GM19043 (cell line): ENCODE results near the gene RASGEF1C.
"Not testable (repeated sequence)": the region's sequence is repeated elsewhere in the genome, so short reads cannot be mapped to it uniquely, and the experiment has no call there.

Source experiments
- ATAC-seq: cut with Tn5 transposase; IDR thresholded peaks from one replicate; pipeline ENCODE4 v1.9.1; 2021; ENCODE audit warnings: low read depth; ENCODE audit not compliant: unreplicated experiment

RASGEF1C gene

DNA sequence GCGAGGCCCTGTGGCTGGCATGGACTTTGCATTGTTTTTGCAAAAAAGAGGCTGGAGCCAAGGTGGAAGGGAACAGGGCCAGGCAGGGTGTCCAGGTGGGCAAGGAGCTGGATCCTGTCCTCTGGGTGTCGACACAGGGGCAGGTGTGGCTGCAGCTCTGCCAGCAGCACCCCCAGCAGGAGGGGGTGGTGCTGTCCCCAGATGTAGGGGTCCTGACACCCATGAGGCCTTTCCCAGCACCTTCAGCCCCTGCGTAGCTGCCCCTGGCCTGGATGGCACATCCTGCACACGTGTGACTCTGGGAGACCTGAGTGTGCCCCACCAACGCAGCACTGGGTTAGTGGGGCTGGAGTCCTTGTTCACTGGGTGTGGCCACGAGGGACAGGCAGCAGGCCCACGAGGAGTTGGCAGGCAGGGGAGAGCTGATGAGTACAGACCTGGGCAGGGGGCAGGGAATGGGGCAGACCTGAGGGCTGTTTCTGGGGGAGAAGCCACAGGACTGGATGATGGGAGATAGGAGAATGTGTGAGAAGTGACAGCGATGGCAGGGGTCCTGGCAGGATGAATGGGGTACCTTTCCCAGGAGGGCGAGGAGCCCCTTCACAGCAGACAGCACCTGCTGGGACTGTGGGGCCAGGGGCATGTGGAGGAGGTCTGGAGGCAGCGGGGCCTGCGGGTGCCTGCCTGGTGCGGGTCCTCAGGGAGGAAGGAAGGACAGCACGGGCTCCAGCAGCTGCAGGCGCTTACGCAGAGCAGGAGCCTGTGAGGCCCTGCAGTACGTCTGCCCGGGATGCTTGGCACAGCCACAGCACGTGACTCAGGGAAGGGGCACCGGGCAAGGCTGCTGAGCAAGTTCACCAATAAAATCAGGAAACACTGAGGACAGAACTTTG is 3.6 kb upstream of the RASGEF1C start:
- no peak for ATAC-seq

DNA sequence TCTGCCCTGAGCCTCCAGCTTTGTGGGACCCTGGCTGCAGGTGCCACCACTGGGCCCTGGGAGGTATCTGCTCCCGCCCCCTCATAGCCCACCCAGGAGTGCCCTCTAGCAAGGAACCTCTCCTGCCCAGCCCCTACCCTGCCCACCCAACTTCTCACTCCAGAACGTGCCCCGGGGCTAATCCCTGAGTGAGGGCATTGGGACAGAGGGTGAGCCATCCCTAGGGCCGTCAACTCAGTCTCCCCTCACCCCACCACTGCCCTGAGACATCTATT is 2.7 kb upstream of the RASGEF1C start:
- ATAC-seq, result no peak

DNA sequence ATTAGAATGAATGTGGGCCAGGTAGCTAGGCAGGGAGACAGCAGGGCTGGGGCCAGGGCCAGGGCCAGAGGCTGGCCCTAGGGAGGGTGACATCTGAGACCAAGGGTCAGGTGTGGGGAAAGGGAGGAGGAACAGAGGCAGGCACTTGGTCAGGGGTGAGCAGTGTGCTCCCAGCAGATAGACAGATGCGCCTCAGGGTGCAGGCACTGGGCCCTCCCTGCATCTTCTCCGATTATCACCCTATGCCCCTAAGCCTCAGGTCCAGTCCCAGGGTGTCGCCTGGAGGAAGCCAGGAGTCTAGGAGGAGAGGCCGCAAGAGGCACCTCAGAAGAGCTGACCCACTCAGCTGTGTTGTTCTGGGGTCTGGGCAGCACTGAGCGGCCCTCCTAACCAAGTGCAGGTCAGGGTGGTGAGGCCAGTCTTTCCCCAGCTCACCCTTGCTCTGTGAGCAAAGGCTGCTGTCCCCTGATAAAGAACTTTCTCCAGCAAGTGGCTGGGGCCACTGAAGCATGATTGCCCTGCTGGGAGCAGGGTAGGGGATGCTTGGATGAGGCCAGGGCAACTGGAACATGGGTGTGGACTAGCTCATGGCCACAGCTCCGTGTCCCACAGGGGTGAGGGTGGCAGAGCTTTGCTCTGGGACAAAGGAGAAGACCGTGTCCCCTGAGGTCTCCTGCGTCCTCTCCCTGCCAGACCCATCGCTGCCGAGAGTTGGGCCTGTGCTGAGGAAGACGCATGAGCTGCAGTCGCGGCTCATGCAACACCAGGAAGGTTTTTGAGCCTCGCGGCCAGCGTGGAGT is 2.1 kb upstream of the RASGEF1C start:
- ATAC-seq, result no peak

DNA sequence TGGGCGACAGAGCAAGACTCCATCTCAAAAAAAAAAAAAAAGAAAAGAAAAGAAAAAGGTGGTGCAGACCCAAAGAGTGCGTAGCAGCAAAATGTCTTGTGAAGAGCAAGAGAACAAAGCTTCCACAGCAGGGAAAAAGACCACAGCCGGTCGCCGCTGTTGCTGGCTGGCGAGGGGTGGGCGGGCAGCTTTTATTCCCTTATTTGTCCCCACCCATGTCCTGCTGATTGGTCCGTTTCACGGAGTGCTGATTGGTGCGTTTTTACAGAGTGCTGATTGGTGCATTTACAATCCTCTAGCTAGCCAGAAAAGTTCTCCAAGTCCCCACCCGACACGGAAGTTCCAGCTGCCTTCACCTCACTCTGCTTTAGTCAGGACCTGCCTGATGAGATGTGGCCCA is 1.1 kb upstream of the RASGEF1C start:
- not testable (repeated sequence) for ATAC-seq

DNA sequence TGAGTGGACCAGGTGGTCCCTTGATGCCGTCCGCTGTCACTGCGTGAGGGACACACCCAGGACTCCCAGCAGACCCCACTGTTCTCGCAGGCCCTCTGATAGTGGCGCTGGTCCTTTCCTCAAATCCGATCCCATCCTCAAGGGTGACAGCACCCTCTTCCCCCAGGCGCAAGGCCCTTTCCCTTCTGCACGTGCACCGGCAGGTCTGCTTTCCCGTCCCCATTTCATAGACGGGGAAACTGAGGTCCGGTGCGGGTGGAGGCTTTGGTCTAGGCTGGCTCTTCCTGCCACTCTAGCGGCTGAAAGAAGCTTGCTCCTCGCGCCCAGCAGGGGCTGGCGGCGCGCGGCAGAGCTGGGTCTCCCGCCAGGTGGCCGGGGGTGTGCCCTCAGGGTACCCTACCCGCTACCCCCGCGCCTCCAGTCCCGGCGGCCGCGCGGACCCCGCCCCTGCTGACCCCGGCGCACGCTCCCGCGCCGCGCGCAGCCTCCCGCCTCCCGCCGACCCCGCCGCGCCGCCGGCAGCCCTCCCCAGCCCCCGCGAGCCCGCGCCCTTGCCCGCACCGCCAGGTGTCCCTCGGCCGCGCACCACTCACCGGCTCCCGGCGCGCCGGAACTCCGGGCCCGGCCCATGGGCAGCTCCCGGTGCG is 453 bp downstream of the RASGEF1C start:
- no peak for ATAC-seq

DNA sequence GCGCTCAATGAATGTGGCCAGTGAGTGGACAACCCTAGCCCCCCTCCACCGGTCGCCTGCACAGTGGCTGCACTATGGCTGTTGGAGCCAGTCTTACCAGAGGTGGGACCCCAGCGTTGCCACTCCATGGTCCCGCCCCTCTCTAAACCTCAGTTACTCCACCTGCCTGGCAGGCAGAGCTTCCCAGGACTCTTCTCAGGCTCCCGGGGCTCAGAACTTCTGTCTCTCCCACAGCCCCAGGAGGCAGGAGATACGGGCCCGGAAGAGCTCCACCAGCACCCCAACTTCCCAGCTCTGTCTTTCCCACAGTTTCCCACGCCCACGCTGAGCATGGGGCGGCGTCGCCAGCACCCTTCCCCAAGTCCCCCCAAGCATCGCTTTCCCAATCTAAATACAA is 975 bp downstream of the RASGEF1C start:
- ATAC-seq, result no peak

DNA sequence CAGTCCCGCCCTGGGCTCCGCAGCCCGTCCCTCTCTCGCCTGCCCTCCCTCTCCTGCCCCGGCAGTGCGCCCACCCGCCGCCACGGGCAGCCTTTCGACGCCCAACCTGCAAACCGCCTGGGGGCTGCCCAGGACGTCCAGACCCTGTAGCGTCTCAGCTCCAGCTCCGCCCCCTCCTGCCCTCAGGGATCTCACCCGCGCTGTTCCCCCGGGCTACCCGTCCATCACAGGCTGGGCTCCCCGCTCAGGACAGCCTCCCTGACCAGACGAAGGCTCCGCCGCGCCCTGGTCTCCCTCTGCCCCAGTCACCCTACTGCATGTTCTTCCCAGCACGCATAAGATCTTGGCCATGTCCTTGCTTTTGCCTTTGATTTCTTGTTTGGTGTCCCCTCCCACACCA is 1.4 kb downstream of the RASGEF1C start:
- ATAC-seq, result no peak

DNA sequence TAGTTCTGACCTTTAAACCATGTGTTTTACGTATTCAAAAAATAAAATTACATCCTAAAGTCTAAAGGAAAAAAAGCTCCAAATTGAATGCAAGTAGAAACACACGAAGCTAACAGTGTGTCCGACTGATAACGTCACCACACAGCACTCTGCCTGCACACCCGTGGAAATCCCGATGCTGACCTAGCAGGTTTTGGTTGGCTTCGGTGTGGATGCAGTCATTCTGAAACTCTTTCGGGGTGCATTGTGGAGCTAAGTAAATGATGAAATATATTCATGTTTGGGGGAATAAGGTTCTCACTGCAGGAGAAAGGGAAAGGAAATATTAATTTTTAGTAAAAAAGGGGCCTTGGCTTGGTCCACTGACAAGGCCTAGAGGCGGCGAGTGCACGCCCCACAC is 2.0 kb downstream of the RASGEF1C start:
- no peak for ATAC-seq

DNA sequence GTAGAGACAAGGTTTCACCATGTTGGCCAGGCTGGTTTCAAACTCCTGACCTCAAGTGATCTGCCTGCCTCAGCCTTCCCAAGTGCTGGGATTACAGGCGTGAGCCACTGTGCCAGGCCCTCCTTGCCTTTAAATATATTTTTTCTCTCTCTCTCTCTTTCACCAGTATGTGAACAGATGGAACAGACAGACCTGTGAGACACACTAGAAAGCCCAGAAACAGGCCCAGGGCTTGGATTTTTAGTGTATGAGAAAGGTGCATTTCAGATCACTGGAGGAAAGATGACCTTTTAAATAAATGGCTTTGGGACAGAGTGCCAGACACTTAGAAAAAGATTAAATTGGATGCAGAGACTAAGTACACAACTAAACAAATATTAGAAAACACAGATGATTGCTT is 3.1 kb downstream of the RASGEF1C start:
- no peak for ATAC-seq

DNA sequence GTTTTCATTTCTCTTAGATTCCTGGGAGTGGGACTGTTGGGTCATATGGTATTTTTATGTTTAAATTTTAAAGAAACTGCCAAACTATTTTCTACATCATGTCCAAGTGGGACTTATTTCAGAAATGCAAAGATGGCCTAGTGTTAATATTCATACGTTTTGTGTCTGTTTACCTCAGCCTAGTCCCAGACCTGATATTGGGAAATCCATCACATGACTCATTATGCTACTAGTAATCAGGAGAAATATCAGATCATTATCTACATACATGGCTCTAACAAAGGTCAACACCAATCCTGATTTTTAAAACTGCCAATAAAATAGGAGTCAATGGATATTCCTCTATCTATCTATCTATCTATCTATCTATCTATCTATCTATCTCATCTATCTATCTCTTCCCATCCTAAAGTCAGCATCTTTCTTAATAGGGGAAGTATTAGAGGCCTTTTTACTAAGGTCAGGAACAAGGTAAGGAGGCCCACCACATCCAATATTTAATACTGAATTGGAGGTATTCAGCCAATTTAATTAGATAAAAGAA is 4.7 kb downstream of the RASGEF1C start:
- ATAC-seq, result no peak

DNA sequence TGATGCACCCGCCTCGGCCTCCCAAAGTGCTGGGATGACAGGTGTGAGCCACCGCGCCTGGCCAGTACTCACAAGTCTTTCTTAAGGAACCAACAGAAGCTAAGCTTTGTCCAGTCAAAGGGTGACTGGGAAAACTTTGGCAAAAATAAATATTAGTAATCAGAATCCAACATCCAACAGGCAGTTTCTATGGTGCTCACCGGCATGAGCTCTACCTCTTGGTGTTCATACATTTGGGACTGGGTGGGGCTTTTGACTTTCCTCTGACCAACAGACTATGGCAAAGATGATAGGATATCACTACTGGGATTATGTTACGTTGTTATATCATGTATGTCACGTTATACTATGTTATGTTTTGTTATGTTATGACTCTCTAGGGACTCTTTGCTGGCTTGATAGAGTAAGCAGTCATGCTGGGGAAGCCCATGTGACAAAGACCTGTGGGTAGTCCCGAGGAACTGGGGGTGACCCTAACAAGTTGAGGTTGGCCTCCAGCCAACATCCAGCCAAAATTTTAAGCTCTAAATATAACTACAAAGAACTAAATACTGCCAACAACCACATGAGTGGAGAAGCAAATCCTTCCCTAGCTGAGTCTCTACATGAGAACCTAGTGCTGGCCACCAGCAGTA is 6.0 kb downstream of the RASGEF1C start:
- no peak for ATAC-seq

DNA sequence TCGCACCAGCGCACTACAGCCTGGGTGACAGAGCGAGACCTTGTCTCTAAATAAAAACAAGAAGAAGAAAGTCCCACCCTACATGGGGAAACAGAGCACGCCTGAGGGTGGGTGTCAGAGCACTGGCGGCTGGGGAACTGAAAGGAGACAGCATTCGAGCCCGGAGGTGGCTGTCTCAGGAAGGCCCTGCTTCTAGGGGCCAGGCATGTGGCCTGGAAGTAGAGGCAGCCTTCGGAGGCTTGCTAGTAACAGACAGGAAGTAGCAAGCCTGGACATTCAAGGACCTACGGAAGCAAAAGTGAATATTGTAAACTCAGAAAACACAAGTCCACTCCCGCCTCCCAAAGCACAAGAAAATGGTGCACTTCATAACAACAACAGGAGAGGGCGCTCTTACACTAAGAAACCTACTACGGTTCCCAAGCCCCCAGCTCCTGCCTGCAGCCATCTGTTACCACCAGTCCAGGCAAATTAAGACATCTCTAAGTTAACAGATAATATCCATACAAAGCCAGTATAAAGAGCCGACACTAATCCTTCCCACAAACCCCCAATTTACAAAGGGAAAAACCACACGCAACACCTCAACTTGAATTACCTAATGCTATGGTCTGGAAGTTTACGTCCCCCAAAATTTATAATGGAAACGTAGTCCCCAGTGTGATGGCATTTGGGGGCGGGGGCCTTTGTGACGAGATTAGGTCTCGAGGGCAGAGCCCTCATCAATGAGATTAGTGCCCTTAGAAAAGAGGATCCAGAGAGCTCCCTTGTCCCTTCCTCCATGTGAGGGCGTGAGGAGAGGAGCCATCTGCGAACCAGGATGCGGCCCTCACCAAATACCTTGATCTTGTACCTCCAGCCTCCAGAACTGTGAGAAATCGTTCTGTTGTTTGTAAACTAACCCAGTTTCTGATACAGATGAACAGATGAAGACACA is 7.7 kb downstream of the RASGEF1C start:
- no peak for ATAC-seq

DNA sequence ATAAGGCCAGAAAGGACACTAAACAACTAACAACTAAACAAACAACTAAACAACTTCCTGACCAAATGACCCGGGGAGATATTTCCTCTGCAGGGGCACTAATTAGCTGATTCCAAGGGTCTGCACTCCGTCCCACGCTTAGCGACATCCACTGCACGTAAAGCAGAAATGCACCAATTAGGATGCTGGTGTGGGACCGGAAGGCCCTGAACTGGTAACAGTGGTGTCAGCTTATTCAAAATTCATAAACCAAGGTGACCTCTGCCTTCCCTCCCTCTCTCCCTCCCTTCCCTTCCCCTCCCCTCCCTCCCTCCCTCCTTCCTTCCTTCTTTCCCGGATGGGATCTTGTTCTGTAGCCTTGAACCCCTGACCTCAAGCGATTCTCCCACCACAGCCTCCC is 9.6 kb downstream of the RASGEF1C start:
- no peak for ATAC-seq

DNA sequence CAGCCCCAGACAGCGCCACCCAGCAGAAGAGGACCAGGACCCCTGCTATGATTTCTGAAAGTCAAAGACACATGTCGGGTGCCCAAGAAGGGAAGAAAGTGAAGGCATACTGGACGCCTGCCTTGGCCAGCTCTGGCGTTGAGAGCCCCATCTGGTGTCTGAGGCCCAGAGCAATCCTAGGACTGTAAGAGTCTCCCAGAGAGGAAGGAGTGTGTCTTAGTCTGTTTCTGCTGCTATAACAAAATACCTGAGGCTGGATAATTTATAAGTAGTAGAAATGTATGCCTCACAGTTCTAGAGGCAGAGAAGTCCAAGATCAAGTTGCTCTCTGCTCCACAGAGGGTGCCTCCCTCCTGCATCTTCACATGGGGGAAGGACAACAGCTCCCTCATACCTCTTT is 10.8 kb downstream of the RASGEF1C start:
- ATAC-seq, result no peak

DNA sequence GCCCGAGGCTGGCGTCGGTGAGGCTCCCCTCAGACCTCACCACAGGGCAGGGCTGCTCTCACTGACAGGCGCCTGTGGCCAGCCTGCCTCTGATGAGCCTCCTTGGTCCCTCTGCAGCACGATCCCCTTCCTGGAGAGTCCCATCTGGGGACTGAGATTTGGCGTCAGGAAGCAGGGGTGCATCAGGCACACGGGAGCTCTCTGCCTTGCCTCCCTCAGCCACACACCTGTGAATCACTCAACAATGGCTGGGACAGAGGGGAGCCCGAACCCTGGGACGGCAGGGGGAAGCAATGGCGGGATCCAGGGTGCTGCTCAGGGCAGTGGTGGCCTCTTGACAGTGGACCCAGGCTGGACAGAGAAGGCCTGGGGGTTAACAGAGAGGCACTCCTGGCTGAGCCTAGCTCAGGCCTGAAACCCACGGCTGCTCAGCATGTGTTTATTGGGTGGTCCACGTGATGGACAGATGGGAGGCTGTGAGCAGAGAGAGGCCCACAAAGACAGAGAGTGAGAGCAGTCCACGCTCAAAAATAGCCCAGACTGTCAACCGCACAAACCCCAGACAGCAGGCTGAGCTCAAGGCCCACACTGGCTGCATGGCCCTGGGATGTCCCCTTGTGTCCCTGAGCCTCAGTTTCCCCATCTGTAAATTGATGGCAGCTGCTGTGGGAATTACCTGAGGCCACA is 11.9 kb downstream of the RASGEF1C start:
- ATAC-seq, result no peak

DNA sequence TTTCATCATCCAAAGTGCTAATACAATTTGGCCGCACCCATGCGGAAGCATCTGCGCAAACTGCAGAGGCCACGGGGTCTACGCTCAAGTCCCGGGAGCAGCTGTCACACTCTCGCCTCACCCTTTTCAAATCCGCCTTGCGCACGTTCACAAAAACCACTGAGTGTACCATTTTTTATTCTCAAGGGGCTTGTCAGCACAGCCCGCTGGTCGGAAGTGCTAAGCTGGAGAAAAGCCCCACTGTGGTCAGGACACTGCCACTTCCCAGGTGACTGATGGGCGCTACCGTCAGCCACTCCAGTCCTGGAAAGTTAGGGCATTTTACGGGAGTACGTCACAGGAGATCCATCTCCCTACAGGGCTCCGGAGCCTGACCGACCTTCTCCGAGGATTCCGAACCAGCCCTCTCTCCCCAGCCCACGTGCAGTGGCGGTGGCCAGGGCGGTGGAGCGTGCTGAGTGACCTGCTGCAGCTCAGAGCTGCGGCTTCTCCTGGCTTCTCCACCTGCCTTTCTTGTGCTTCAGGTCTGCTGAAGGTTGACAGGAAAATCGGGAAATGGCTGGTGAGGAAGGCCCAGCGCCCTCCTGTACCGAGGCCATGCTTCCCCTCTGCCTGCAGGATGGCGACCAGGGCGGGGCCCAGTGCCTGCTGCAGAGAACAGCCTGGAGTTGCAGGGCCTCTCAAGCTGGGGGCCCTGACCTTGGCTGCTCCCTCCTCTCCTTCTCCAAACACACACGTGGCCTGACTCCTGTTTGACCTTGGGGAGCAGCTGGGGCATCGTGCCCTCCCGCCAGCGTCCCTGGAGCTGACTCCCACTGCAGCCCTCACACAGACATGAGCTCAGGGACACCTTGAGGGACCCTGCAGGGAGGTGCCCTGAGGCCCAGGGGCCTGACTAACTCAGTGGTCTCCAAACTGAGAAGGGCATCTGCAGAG is 14.3 kb downstream of the RASGEF1C start:
- ATAC-seq, result no peak

DNA sequence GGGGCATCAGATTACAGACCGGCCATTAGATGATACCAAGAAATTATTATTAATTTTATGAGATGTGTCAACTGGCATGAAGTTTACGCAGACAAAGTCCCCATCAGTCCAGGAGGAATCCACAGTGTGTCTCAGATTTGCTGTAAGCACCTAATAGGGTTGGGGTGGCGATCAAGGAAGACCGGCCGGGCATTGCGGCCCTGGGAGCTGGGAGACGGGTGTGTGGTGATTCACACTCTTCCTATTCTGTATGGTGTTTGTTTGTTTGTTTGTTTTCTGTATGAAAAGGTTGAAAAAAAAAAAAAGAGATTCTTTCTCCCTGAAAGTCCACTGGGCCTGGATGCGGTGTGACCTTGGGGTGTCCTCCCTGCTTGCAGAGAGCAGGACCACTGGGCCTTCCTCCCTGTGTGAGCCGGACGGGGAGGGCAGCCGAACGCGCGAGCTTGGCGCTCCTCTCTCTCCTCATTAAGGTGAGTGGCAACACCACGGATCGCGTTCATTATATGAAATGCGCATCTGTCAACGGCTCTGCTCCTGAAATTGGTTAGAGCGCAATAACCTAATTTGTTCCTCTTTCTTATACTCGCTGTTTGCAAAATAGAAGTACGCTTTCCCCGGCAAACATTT is 15.1 kb downstream of the RASGEF1C start:
- ATAC-seq, result no peak

DNA sequence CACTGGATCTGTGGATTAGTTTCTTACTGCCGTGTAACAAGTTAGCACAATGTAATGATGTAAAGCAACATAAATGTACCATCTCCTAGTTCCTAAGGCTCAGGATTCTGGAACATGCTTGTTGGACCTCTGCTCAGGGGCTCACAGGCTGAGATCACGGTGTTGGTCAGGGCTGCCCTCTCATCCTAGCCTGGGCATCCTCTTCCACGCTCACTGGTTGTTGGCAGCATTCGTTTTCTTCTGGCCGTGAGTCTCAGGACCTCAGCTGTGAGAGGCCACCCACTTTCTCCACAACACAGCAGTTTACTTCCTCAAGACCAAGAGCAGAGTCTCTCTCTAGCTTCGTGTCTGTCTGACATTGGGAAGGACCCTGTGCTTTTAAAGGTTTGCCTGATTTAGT is 17.3 kb downstream of the RASGEF1C start:
- no peak for ATAC-seq
